GM19099 (cell line): Measurements from ENCODE around the gene ZNF268.

Experiments
- POLR2A ChIP-seq: IDR thresholded peaks from 3 replicates; pipeline ENCODE4 v1.6.1; 2011; ENCODE audit warnings: low read depth; ENCODE audit not compliant: insufficient read length; ENCODE audit errors: extremely low read depth

ZNF268 gene

GRCh38 chr12:133181238-133181959, at the start of gene ZNF268:
ZNF268 (plus strand) TSS chr12:133181495; CDS start chr12:133181998, 503 bp downstream.
- peak; percentile 74 for TF ChIP-seq POLR2A

GRCh38 chr12:133135747-133136146, 45.5 kb upstream of the ZNF268 start:
- no peak for TF ChIP-seq POLR2A

GRCh38 chr12:133145981-133146380, 35.3 kb upstream of the ZNF268 start:
- no peak for TF ChIP-seq POLR2A

- TF ChIP-seq POLR2A, result no peak
These were observed 25.1 kb upstream of the ZNF268 start for GRCh38 chr12:133156125-133156690.

- no peak for TF ChIP-seq POLR2A
These were observed 15.5 kb upstream of the ZNF268 start for GRCh38 chr12:133165776-133166175.

- no peak for TF ChIP-seq POLR2A
These were observed 8.8 kb upstream of the ZNF268 start for GRCh38 chr12:133172491-133172890.

GRCh38 chr12:133174901-133175300, 6.4 kb upstream of the ZNF268 start:
- TF ChIP-seq POLR2A, result no peak

GRCh38 chr12:133180669-133181068, 626 bp upstream of the ZNF268 start:
- TF ChIP-seq POLR2A, result no peak

GRCh38 chr12:133190176-133190575, 8.9 kb downstream of the ZNF268 start:
- TF ChIP-seq POLR2A, result no peak

- TF ChIP-seq POLR2A, result no peak
These were observed 11.6 kb downstream of the ZNF268 start for GRCh38 chr12:133192847-133193246.

GRCh38 chr12:133201888-133202287, 20.6 kb downstream of the ZNF268 start:
- TF ChIP-seq POLR2A, result no peak

GRCh38 chr12:133202493-133203343, 21.4 kb downstream of the ZNF268 start:
- TF ChIP-seq POLR2A, result no peak

- no peak for TF ChIP-seq POLR2A
These were observed 22.3 kb downstream of the ZNF268 start for GRCh38 chr12:133203344-133204263.

- TF ChIP-seq POLR2A, result no peak
These were observed 22.9 kb downstream of the ZNF268 start for GRCh38 chr12:133204264-133204603.

- TF ChIP-seq POLR2A, result no peak
These were observed 25.1 kb downstream of the ZNF268 start for GRCh38 chr12:133206390-133206789.
